Neural progenitor cell (in vitro differentiated cells): ENCODE measurements around the gene TRIM44. TPM values are rescaled to one million over a fixed set of nuclear protein-coding genes. Genes with fewer than 3 reads are reported as not detected.

Experiments
- DNase-seq: peaks from one replicate; pipeline ENCODE4 v3.0.0-alpha.2; 2016; ENCODE audit warnings: low spot score
- H2AFZ ChIP-seq: fragments of 200-600 bp; sonication (generic); replicated peaks from 2 replicates; pipeline ENCODE4 v1.6.1; 2016; ENCODE audit warnings: antibody characterized with exemption
- H3F3A ChIP-seq: fragments of 200-600 bp; sonication (generic); 2 replicates; pipeline ENCODE4 v1.6.1; 2016; ENCODE audit warnings: antibody characterized with exemption, low read depth
- H3K27ac ChIP-seq: fragments of 200-600 bp; sonication (generic); 2 replicates; pipeline ENCODE4 v1.5.1; 2016; ENCODE audit warnings: mild to moderate bottlenecking
- H3K27me3 ChIP-seq: fragments of 200-600 bp; sonication (generic); 2 replicates; pipeline ENCODE4 v1.6.1; 2016; ENCODE audit warnings: mild to moderate bottlenecking, moderate library complexity
- H3K36me3 ChIP-seq: fragments of 200-600 bp; sonication (generic); 2 replicates; pipeline ENCODE4 v1.5.1; 2016
- H3K4me1 ChIP-seq: fragments of 200-600 bp; sonication (generic); 2 replicates; pipeline ENCODE4 v1.6.1; 2016; ENCODE audit warnings: mixed run types
- H3K4me2 ChIP-seq: fragments of 200-600 bp; sonication (generic); 2 replicates; pipeline ENCODE4 v1.6.1; 2016
- H3K4me3 ChIP-seq: fragments of 200-600 bp; sonication (generic); 2 replicates; pipeline ENCODE4 v1.5.1; 2016
- H3K79me2 ChIP-seq: fragments of 200-600 bp; sonication (generic); 2 replicates; pipeline ENCODE4 v1.6.1; 2016; ENCODE audit warnings: low read depth
- H3K9ac ChIP-seq: fragments of 200-600 bp; sonication (generic); 2 replicates; pipeline ENCODE4 v1.6.1; 2016
- H3K9me3 ChIP-seq: fragments of 200-600 bp; sonication (generic); 2 replicates; pipeline ENCODE4 v1.5.1; 2016; ENCODE audit warnings: low read depth
- H4K20me1 ChIP-seq: fragments of 200-600 bp; sonication (generic); 2 replicates; pipeline ENCODE4 v1.6.1; 2016; ENCODE audit warnings: low read depth
- H3K27ac Mint-ChIP-seq: 3 replicates; pipeline ENCODE4 v1.8.0; 2021; ENCODE audit warnings: mixed read lengths
- H3K27me3 Mint-ChIP-seq: 2 replicates; pipeline ENCODE4 v1.8.0; 2022; ENCODE audit warnings: low read depth, mild to moderate bottlenecking, inconsistent platforms, moderate library complexity, mixed read lengths; ENCODE audit not compliant: insufficient read depth
- H3K36me3 Mint-ChIP-seq: 3 replicates; pipeline ENCODE4 v1.8.0; 2021; ENCODE audit warnings: mixed read lengths
- H3K4me1 Mint-ChIP-seq: 3 replicates; pipeline ENCODE4 v1.8.0; 2021; ENCODE audit warnings: mixed read lengths
- H3K4me3 Mint-ChIP-seq: 3 replicates; pipeline ENCODE4 v1.8.0; 2021; ENCODE audit warnings: mild to moderate bottlenecking, moderate library complexity, mixed read lengths
- H3K9me3 Mint-ChIP-seq: 3 replicates; pipeline ENCODE4 v1.8.0; 2020; ENCODE audit warnings: mixed read lengths
- EZH2 ChIP-seq: fragments of 200-600 bp; sonication (generic); IDR thresholded peaks from 2 replicates; pipeline ENCODE4 v1.6.1; 2017; ENCODE audit warnings: antibody characterized with exemption, mild to moderate bottlenecking, moderate library complexity
- EZH2phosphoT487 ChIP-seq: fragments of 200-600 bp; sonication (generic); IDR thresholded peaks from 2 replicates; pipeline ENCODE4 v1.6.1; 2017; ENCODE audit warnings: antibody characterized with exemption
- total RNA-seq: library from RNA; depleted of rRNA; stranded (reverse); fragments of >200 nt; gene quantifications from 2 replicates; pipeline ENCODE4 v1.2.3, GENCODE V29; 2015; ENCODE audit warnings: low replicate concordance
- TF ChIP-seq, protein P1 (sequence below): fragments of 200-600 bp; sonication (generic); IDR thresholded peaks from 2 replicates; pipeline ENCODE4 v1.5.1; 2017; ENCODE audit warnings: antibody characterized with exemption, mild to moderate bottlenecking

The TRIM44 gene
- total RNA-seq, 1 donor from 2014 or later = 44.1 TPM

DNA sequence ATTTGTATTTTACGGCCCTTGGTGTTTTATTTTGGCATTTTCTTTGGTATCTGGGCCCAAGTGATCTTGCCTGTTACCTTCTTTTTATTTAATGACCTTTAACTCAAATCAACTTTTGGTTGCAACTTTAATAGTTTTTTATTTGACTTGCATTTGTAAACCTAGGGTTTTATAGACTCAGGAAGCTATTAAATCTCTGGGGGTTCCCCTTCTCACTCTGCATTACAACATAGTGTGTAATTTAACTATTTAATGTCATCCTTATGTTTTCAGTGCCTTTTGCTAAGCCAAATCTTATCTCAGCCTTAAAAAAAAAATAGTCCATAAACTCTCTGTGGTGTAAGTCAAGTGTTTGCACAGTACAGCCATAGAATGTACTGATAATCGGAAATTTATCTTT is 41.0 kb upstream of the TRIM44 start:
- Histone ChIP-seq H3K4me3 (peak overlapping the region; percentile 73), H3K27ac (no peak overlapping the region), H3K79me2 (peaks cover 47% of the 10 kb centered on the region), H3K27me3 (no peaks in the 10 kb centered on the region), H3K9ac (no peak overlapping the region), H3K36me3 (no peaks in the 10 kb centered on the region), H3K9me3 (no peaks in the 10 kb centered on the region), H3F3A (peaks cover 54% of the 10 kb centered on the region), H3K4me2 (peak overlapping the region; percentile 90), H3K4me1 (peaks cover 32% of the 10 kb centered on the region), H4K20me1 (peaks cover 53% of the 10 kb centered on the region), H2AFZ (no peak overlapping the region)
- Mint-ChIP-seq H3K27ac (peak overlapping the region; percentile 29), H3K4me3 (peak overlapping the region; percentile 22), H3K27me3 (peaks cover 9% of the 10 kb centered on the region), H3K9me3 (no peaks in the 10 kb centered on the region), H3K4me1 (peaks cover 47% of the 10 kb centered on the region), H3K36me3 (peaks cover 15% of the 10 kb centered on the region)
- no peak for DNase-seq
- TF ChIP-seq, protein P1, sequence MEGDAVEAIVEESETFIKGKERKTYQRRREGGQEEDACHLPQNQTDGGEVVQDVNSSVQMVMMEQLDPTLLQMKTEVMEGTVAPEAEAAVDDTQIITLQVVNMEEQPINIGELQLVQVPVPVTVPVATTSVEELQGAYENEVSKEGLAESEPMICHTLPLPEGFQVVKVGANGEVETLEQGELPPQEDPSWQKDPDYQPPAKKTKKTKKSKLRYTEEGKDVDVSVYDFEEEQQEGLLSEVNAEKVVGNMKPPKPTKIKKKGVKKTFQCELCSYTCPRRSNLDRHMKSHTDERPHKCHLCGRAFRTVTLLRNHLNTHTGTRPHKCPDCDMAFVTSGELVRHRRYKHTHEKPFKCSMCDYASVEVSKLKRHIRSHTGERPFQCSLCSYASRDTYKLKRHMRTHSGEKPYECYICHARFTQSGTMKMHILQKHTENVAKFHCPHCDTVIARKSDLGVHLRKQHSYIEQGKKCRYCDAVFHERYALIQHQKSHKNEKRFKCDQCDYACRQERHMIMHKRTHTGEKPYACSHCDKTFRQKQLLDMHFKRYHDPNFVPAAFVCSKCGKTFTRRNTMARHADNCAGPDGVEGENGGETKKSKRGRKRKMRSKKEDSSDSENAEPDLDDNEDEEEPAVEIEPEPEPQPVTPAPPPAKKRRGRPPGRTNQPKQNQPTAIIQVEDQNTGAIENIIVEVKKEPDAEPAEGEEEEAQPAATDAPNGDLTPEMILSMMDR = no peak
- TF ChIP-seq EZH2phosphoT487 (no peak), EZH2 (no peak)

GRCh38 chr11:35622070-35622469 is 40.5 kb upstream of the TRIM44 start:
- no peaks in the 10 kb centered on the region for H3K9me3 ChIP-seq
- TF ChIP-seq EZH2 (no peak), EZH2phosphoT487 (no peak)
- TF ChIP-seq, protein P1 = no peak
- H3K4me2 ChIP-seq = peak overlapping the region; percentile 90
- H3K4me3 ChIP-seq = peak overlapping the region; percentile 73
- H3F3A ChIP-seq = peaks cover 50% of the 10 kb centered on the region
- peaks cover 47% of the 10 kb centered on the region for H3K79me2 ChIP-seq
- H3K27me3 ChIP-seq = no peaks in the 10 kb centered on the region
- DNase-seq = peak; percentile 34
- Mint-ChIP-seq H3K27me3 (peaks cover 10% of the 10 kb centered on the region), H3K9me3 (no peaks in the 10 kb centered on the region), H3K4me1 (peaks cover 43% of the 10 kb centered on the region), H3K36me3 (peaks cover 15% of the 10 kb centered on the region), H3K4me3 (peak overlapping the region; percentile 22), H3K27ac (peak overlapping the region; percentile 29)
- no peaks in the 10 kb centered on the region for H3K36me3 ChIP-seq
- H3K4me1 ChIP-seq = peaks cover 28% of the 10 kb centered on the region
- H3K9ac ChIP-seq = no peak overlapping the region
- H3K27ac ChIP-seq = no peak overlapping the region
- H4K20me1 ChIP-seq = peaks cover 53% of the 10 kb centered on the region
- no peak overlapping the region for H2AFZ ChIP-seq

GRCh38 chr11:35623621-35624168 is 38.9 kb upstream of the TRIM44 start:
- Histone ChIP-seq H3K27me3 (no peaks in the 10 kb centered on the region), H3K4me3 (no peak overlapping the region), H3K79me2 (peaks cover 42% of the 10 kb centered on the region), H2AFZ (no peak overlapping the region), H3F3A (peaks cover 39% of the 10 kb centered on the region), H3K4me2 (no peak overlapping the region), H3K27ac (no peak overlapping the region), H3K4me1 (peaks cover 21% of the 10 kb centered on the region), H3K9me3 (no peaks in the 10 kb centered on the region), H4K20me1 (peaks cover 53% of the 10 kb centered on the region), H3K36me3 (no peaks in the 10 kb centered on the region), H3K9ac (no peak overlapping the region)
- H3K27ac Mint-ChIP-seq = no peak overlapping the region
- TF ChIP-seq, protein P1 = no peak
- TF ChIP-seq EZH2 (no peak), EZH2phosphoT487 (no peak)
- H3K9me3 Mint-ChIP-seq = peaks cover 4% of the 10 kb centered on the region
- H3K4me1 Mint-ChIP-seq = peaks cover 37% of the 10 kb centered on the region
- no peak for DNase-seq
- peaks cover 7% of the 10 kb centered on the region for H3K27me3 Mint-ChIP-seq
- H3K36me3 Mint-ChIP-seq = peaks cover 15% of the 10 kb centered on the region
- no peak overlapping the region for H3K4me3 Mint-ChIP-seq
